GM12878 (cell line): ENCODE data around the gene ITIH2. TPM values are rescaled to one million over a fixed set of nuclear protein-coding genes. Genes with fewer than 3 reads are reported as not detected.

Source experiments
- ATAC-seq: fragments of 200-7000 bp; cut with Tn5 transposase; 3 replicates; pipeline ENCODE4 v1.9.1; 2020; ENCODE audit warnings: mild to moderate bottlenecking, moderate library complexity
- BruUV-seq: library from RNA; stranded (reverse); fragments of 400-500 nt; replicated peaks from 2 replicates; lab custom pipeline; 2021; lab: Mats Ljungman, UMichigan
- CTCF ChIA-PET: fragments of 300-600 bp; sonication (Branson Sonifier 250); formaldehyde crosslinking; extraction: SDS; loops from one replicate; lab custom pipeline; 2021; ENCODE audit warnings: inconsistent platforms; lab: Yijun Ruan, JAX
- POLR2A ChIA-PET: fragments of 350-600 bp; formaldehyde crosslinking; extraction: SDS; loops from one replicate; lab custom pipeline; 2021; ENCODE audit warnings: inconsistent platforms; lab: Charles Lee
- RAD21 ChIA-PET: fragments of 300-600 bp; sonication (Branson Sonifier 250); formaldehyde crosslinking; loops from one replicate; lab custom pipeline; 2023; ENCODE audit warnings: antibody characterized with exemption; ENCODE audit not compliant: unreplicated experiment; lab: Charles Lee
- SMC1A ChIA-PET: fragments of 300-600 bp; sonication (Branson Sonifier 250); formaldehyde crosslinking; loops from one replicate; lab custom pipeline; 2023; ENCODE audit not compliant: unreplicated experiment, uncharacterized antibody; lab: Charles Lee
- DNase-seq: peaks from one replicate; pipeline ENCODE4 v3.0.0-alpha.2; 2011; ENCODE audit warnings: low read depth, low spot score
- FAIRE-seq: peaks from 3 replicates; lab custom pipeline; 2011; peaks lifted over from hg19 to GRCh38; lab: Jason Lieb, UNC
- H2AFZ ChIP-seq: 2 replicates; pipeline ENCODE4 v1.6.0; 2011; ENCODE audit warnings: low read depth, low read length, control low read depth; ENCODE audit not compliant: control insufficient read depth
- H3K27ac ChIP-seq: 2 replicates; pipeline ENCODE4 v1.5.1; 2011; ENCODE audit warnings: control low read depth; ENCODE audit not compliant: control insufficient read depth, insufficient read depth
- H3K27me3 ChIP-seq, 2 experiments: replicated peaks in 1 of 2; 2 replicates each; pipeline versions ENCODE4 v1.6.0 to v1.6.1; 2011; ENCODE audit warnings: low read length in 1 of 2; ENCODE audit not compliant: control insufficient read depth in 2 of 2, insufficient read depth in 2 of 2
- H3K36me3 ChIP-seq, 2 experiments: 2 replicates each; pipeline ENCODE4 v1.5.1; 2011; ENCODE audit warnings: low read length in 1 of 2; ENCODE audit not compliant: control insufficient read depth in 2 of 2, insufficient read depth in 2 of 2
- H3K4me1 ChIP-seq: 2 replicates; pipeline ENCODE4 v1.6.1; 2011; ENCODE audit warnings: mild to moderate bottlenecking, low read length, moderate library complexity, mixed read lengths; ENCODE audit not compliant: control insufficient read depth, insufficient read depth
- H3K4me2 ChIP-seq: 2 replicates; pipeline ENCODE4 v1.6.0; 2011; ENCODE audit warnings: control low read depth; ENCODE audit not compliant: control insufficient read depth, insufficient read depth
- H3K4me3 ChIP-seq: fragments of 200-600 bp; sonication (generic); 2 replicates; pipeline ENCODE4 v1.5.1; 2016
- H3K79me2 ChIP-seq: 2 replicates; pipeline ENCODE4 v1.6.0; 2011; ENCODE audit warnings: low read length; ENCODE audit not compliant: control insufficient read depth, insufficient read depth
- H3K9ac ChIP-seq: 2 replicates; pipeline ENCODE4 v1.8.0; 2011; ENCODE audit warnings: low read length, control low read depth, mixed read lengths; ENCODE audit not compliant: control insufficient read depth, insufficient read depth
- H3K9me3 ChIP-seq: replicated peaks from 3 replicates; pipeline ENCODE4 v1.5.1; 2011; ENCODE audit warnings: mild to moderate bottlenecking, low read length; ENCODE audit not compliant: control insufficient read depth, insufficient read depth
- H4K20me1 ChIP-seq: 2 replicates; pipeline ENCODE4 v1.6.0; 2011; ENCODE audit not compliant: control insufficient read depth, insufficient read depth
- DPF2 ChIP-seq: fragments of 450-650 bp; IDR thresholded peaks from 2 replicates; pipeline ENCODE4 v1.6.1; 2017; ENCODE audit warnings: mild to moderate bottlenecking
- EGR1 ChIP-seq, 2 experiments: IDR thresholded peaks; 1 replicate in 1 of 2; 2 replicates in 1 of 2; pipeline ENCODE4 v1.6.1; 2011 to 2012; ENCODE audit warnings: low read depth in 2 of 2, low read length in 2 of 2, borderline replicate concordance in 1 of 2, mild to moderate bottlenecking in 1 of 2, moderate library complexity in 1 of 2
- EZH2 ChIP-seq: IDR thresholded peaks from 2 replicates; pipeline ENCODE4 v1.6.1; 2012; ENCODE audit warnings: low read depth, mild to moderate bottlenecking, control low read depth, inconsistent platforms, low read length, borderline replicate concordance; ENCODE audit not compliant: control insufficient read depth
- IKZF2 ChIP-seq, 2 experiments: fragments of 450-650 bp; IDR thresholded peaks; 2 replicates each; pipeline ENCODE4 v1.6.1; 2017; ENCODE audit warnings: mild to moderate bottlenecking in 2 of 2, moderate library complexity in 2 of 2
- KAT2A ChIP-seq: conservative IDR thresholded peaks from 2 replicates; pipeline ENCODE4 v1.6.1; 2011; ENCODE audit warnings: low read depth, low read length; ENCODE audit not compliant: control insufficient read depth
- NFYA ChIP-seq: IDR thresholded peaks from 2 replicates; pipeline ENCODE4 v1.6.1; 2011; ENCODE audit warnings: low read depth, mild to moderate bottlenecking, low read length, improper control_type of control experiment, borderline replicate concordance
- SMAD5 ChIP-seq: IDR thresholded peaks from 2 replicates; pipeline ENCODE4 v1.6.1; 2016; ENCODE audit warnings: antibody characterized with exemption, low read depth
- SP1 ChIP-seq: IDR thresholded peaks from one replicate; pipeline ENCODE4 v1.6.1; 2011; ENCODE audit warnings: low read depth, low read length
- ZNF217 ChIP-seq: fragments of 450-650 bp; IDR thresholded peaks from 2 replicates; pipeline ENCODE4 v1.6.1; 2017; ENCODE audit warnings: antibody characterized with exemption, mild to moderate bottlenecking
- WGBS: methylation state at CpG from one replicate; pipeline ENCODE4 v1.1.6; 2016; ENCODE audit warnings: low lambda C conversion rate; ENCODE audit not compliant: insufficient replicate concordance, insufficient coverage; ENCODE audit errors: missing lambda C conversion rate; 5-methylcytosine and 5-hydroxymethylcytosine counted together
- in situ Hi-C: fragments of 300-500 bp; cut with MboI; formaldehyde crosslinking; loops from 9 replicates; pipeline ENCODE4 v1.14.3; 2018; ENCODE audit warnings: mixed read lengths
- intact Hi-C: fragments of 100-400 bp; cut with micrococcal nuclease; formaldehyde crosslinking; loops from one replicate; pipeline ENCODE4 v1.14.2; 2022; ENCODE audit not compliant: unreplicated experiment
- polyA plus RNA-seq, 11 experiments: library from polyadenylated mRNA; depleted of rRNA in 4 of 11; unstranded in 6 of 11; stranded (reverse) in 5 of 11; fragments of >200 nt; fragmentation: Nextera tagmentation in 4 of 11; fragmentation: Illumina TruSeq in 1 of 11; extraction: Ambion mirVana in 4 of 11; extraction: Trizol in 1 of 11; gene quantifications; 1 replicate in 1 of 11; 2 replicates in 10 of 11; pipeline versions ENCODE4 v1.2.1 to v1.2.3, GENCODE V29; 2011 to 2016; ENCODE audit warnings: inconsistent platforms in 2 of 11, missing spikeins in 2 of 11, low read depth in 1 of 11
- total RNA-seq, 4 experiments: library from RNA; depleted of rRNA in 3 of 4; stranded (reverse); fragments of >200 nt in 3 of 4; fragmentation: Illumina TruSeq in 1 of 4; extraction: Trizol in 1 of 4; gene quantifications; 2 replicates each; pipeline versions ENCODE4 v1.2.1 to v1.2.3, GENCODE V29; 2013 to 2021
- TF ChIP-seq, protein P1 (sequence below): IDR thresholded peaks from 2 replicates; pipeline ENCODE4 v1.6.1; 2011; ENCODE audit warnings: low read depth, mild to moderate bottlenecking, low read length, moderate library complexity, borderline replicate concordance; ENCODE audit errors: extremely low read depth
- TF ChIP-seq, protein P2 (sequence below): fragments of 450-650 bp; IDR thresholded peaks from 2 replicates; pipeline ENCODE4 v1.6.1; 2014; ENCODE audit warnings: mild to moderate bottlenecking

ITIH2 gene
- total and polyA plus RNA-seq, 10 of the 15 experiments (the other 5 are each of a cell fraction or from before 2014, with no cell fraction given): 0.05 to 0.72 (median 0.53) TPM; not detected in 7

DNA sequence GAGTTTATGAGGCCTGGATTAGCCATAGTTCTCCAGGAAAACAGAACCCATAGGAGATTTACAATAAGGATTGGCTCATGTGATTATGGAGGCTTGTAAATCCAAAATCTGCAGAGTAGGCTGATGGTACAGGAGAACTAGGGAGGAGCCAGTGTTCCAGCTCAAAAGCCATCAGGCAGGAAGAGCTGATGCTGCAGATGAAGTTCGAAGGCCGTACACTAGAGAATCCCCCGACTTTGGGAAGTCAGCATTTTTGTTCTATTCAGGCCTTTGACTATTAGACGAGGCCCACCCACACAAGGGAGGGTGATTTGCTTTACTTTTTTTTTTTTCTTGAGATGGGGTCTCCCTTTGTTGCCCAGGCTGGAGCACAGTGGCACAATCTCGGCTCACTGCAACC, 47.1 kb downstream of the ITIH2 start (continued):
- TF ChIP-seq KAT2A: no peak
- no peak for TF ChIP-seq EGR1 (IDR thresholded peaks at IDR 0.05; ENCODE audit: borderline replicate concordance in 1 of 2, low read depth in 2 of 2, low read length in 2 of 2)

DNA sequence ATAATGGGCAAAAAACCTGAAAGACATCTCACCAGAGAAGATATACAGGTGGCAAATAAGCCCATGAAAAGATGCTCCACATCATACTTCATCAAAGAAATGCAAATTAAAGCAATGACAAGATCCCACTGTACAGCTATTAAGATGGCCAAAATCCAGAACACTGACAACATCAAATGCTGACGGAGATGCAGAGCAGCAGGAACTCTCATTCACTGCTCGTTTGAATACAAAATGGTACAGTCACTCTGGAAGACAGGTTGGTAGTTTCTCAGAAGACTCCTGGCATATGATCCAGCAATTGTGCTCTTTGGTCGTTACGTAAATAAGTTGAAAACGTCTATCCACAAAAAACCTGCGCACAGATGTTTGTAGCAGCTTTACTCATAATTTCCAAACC, 49.1 kb downstream of the ITIH2 start:
- CTCF ChIA-PET: interaction anchor here (1.0 to 1.3 kb wide), 2 partner anchors 10 to 66 kb away, joined by 3 read pairs; no protein-coding TSS in a partner anchor
- intact Hi-C loops (loop anchor here (10.0 kb wide), 1 partner anchor 1553 kb away; no protein-coding TSS in a partner anchor), in situ Hi-C loops (no loop called here)
- Histone ChIP-seq H3K27ac (no peak overlapping the region), H2AFZ (no peak overlapping the region), H3K79me2 (no peaks in the 10 kb centered on the region), H3K9ac (no peak overlapping the region), H3K4me3 (no peak overlapping the region), H3K27me3 (no peaks in the 10 kb centered on the region), H3K4me2 (no peak overlapping the region), H3K36me3 (peaks cover 0 to 11% of the 10 kb centered on the region in 2 experiments; a peak in 2 of 4 replicates), H3K9me3 (no peaks in the 10 kb centered on the region), H4K20me1 (no peaks in the 10 kb centered on the region), H3K4me1 (no peaks in the 10 kb centered on the region)
- POLR2A ChIA-PET: interaction anchor here (0.5 kb wide), 1 partner anchor 1964 kb away, joined by 3 read pairs; no protein-coding TSS in a partner anchor
- SMC1A ChIA-PET: interaction anchor here (1.4 kb wide), 1 partner anchor 227 kb away, joined by 3 read pairs; no protein-coding TSS in a partner anchor
- DNase-seq (no peak), ATAC-seq (no peak), FAIRE-seq (no peak)
- no TSS peak for BruUV-seq
- WGBS: 98% methylated on average over 6 of the region's 6 CpGs
- RAD21 ChIA-PET: no interaction called here
- TF ChIP-seq IKZF2 (IDR thresholded peaks at IDR 0.05): no peak

DNA sequence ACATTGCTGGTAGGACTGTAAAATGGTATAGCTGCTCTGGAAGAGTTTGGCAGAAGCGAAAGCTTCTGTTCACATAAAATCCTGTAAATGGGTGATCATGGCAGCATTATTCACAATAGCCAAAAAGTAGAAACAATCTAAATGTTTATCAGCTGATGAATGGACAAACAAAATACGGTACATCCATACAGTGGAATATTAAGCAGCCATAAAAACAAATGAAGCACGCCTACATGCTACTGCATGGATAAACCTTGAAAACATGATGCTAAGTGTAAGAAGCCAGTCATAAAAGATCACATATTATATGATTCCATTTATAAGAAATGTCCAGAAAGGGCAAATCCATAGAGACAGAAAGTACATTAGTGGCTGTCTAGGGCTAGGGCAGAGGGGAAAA, 52.0 kb downstream of the ITIH2 start:
- RAD21 ChIA-PET: no interaction called here
- no peak overlapping the region for H3K9ac ChIP-seq
- no peak for TF ChIP-seq EZH2
- no peak for TF ChIP-seq NFYA
- TF ChIP-seq, protein P1, sequence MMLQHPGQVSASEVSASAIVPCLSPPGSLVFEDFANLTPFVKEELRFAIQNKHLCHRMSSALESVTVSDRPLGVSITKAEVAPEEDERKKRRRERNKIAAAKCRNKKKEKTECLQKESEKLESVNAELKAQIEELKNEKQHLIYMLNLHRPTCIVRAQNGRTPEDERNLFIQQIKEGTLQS: no peak
- no peak for TF ChIP-seq ZNF217
- TF ChIP-seq DPF2: no peak
- TF ChIP-seq SP1: no peak
- no peak for TF ChIP-seq SMAD5
- TF ChIP-seq, protein P2, sequence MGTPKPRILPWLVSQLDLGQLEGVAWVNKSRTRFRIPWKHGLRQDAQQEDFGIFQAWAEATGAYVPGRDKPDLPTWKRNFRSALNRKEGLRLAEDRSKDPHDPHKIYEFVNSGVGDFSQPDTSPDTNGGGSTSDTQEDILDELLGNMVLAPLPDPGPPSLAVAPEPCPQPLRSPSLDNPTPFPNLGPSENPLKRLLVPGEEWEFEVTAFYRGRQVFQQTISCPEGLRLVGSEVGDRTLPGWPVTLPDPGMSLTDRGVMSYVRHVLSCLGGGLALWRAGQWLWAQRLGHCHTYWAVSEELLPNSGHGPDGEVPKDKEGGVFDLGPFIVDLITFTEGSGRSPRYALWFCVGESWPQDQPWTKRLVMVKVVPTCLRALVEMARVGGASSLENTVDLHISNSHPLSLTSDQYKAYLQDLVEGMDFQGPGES: no peak

More for the DNA sequence above, 52.0 kb downstream of the ITIH2 start:
- in situ Hi-C loops: no loop called here
- Histone ChIP-seq H3K4me3 (no peak overlapping the region), H3K27ac (no peak overlapping the region), H2AFZ (no peak overlapping the region), H3K9me3 (no peaks in the 10 kb centered on the region), H4K20me1 (no peaks in the 10 kb centered on the region), H3K79me2 (no peaks in the 10 kb centered on the region), H3K4me1 (no peaks in the 10 kb centered on the region), H3K4me2 (no peak overlapping the region), H3K27me3 (no peaks in the 10 kb centered on the region), H3K36me3 (peaks cover 2 to 11% of the 10 kb centered on the region in 2 experiments)
- ChIA-PET SMC1A (interaction anchor here (0.9 to 1.5 kb wide), 3 partner anchors 230 to 1454 kb away, joined by 3 to 9 read pairs (median 4); no protein-coding TSS in a partner anchor), CTCF (interaction anchor here (1.2 kb wide), 1 partner anchor 1452 kb away, joined by 3 read pairs; no protein-coding TSS in a partner anchor), POLR2A (no interaction called here)
- intact Hi-C loops: loop anchor here (10.0 kb wide), 1 partner anchor 1550 kb away; no protein-coding TSS in a partner anchor
- 97% methylated on average over 3 of the region's 3 CpGs for WGBS
- DNase-seq: no peak
- no TSS peak for BruUV-seq
- no peak for ATAC-seq
- FAIRE-seq: no peak
